ENCODE measurements around the gene MED9. TPM values are rescaled to one million over a fixed set of nuclear protein-coding genes. Genes with fewer than 3 reads are reported as not detected.
A peak's percentile ranks its signal among the peaks of the same experiment; 100 is the strongest.

MED9 gene
- total and polyA plus RNA-seq, 4 donors: 10.8 to 15.4 (median 13.3) TPM

DNA sequence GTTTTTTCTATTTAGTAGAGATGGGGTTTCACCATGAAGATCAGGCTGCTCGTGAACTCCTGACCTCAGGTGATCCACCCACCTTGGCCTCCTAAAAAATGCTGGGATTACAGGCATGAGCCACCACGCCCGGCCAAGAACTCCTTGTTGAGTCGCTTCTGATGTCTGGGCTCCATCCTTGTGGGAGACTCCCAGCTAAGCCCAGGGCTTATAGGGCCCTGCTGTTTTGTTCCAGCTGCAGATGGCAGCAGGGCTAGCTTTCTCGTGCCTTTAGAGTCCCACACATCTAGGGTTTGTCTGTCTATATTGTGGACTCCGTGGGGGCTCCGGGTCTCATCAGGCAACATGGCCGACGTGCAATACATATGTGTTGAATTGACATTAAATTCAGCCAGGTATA is 39.3 kb upstream of the MED9 start:
- no peak overlapping the region for H3K9ac ChIP-seq (ENCODE audit: insufficient read depth in 1 of 2, low read length in 2 of 2)
- no peak overlapping the region for H3K4me3 ChIP-seq
- DNase-seq (no peak), ATAC-seq (ENCODE audit: insufficient read depth, low FRiP score) (no peak)
- no peak overlapping the region for H3K27ac ChIP-seq (ENCODE audit: low read depth in 1 of 2, low read length in 1 of 2)
- no peaks in the 10 kb centered on the region for H3K36me3 ChIP-seq (ENCODE audit: control insufficient read depth in 4 of 4, insufficient read depth in 4 of 4, low read length in 4 of 4)
- H3K27me3 ChIP-seq (ENCODE audit: control insufficient read depth in 3 of 3, insufficient read depth in 3 of 3, low read length in 2 of 3): no peaks in the 10 kb centered on the region
- TF ChIP-seq, protein P1, sequence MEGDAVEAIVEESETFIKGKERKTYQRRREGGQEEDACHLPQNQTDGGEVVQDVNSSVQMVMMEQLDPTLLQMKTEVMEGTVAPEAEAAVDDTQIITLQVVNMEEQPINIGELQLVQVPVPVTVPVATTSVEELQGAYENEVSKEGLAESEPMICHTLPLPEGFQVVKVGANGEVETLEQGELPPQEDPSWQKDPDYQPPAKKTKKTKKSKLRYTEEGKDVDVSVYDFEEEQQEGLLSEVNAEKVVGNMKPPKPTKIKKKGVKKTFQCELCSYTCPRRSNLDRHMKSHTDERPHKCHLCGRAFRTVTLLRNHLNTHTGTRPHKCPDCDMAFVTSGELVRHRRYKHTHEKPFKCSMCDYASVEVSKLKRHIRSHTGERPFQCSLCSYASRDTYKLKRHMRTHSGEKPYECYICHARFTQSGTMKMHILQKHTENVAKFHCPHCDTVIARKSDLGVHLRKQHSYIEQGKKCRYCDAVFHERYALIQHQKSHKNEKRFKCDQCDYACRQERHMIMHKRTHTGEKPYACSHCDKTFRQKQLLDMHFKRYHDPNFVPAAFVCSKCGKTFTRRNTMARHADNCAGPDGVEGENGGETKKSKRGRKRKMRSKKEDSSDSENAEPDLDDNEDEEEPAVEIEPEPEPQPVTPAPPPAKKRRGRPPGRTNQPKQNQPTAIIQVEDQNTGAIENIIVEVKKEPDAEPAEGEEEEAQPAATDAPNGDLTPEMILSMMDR (IDR thresholded peaks at IDR 0.05; ENCODE audit: control extremely low read depth, extremely low read depth): no peak
- no peaks in the 10 kb centered on the region for H3K9me3 ChIP-seq (ENCODE audit: control insufficient read depth in 4 of 4, insufficient read depth in 3 of 4, low read length in 3 of 4)
- 94 to 98% methylated on average over 9 of the region's 9 CpGs for WGBS, 2 donors
- H3K4me1 ChIP-seq (ENCODE audit: control insufficient read depth in 5 of 5, insufficient read depth in 5 of 5, low read length in 5 of 5): peaks cover 0 to 1% (median 0%) of the 10 kb centered on the region in 5 donors

GRCh38 chr17:17437893-17438292 is 38.9 kb upstream of the MED9 start:
- 89 to 95% methylated on average over 3 of the region's 3 CpGs for WGBS, 2 donors

DNA sequence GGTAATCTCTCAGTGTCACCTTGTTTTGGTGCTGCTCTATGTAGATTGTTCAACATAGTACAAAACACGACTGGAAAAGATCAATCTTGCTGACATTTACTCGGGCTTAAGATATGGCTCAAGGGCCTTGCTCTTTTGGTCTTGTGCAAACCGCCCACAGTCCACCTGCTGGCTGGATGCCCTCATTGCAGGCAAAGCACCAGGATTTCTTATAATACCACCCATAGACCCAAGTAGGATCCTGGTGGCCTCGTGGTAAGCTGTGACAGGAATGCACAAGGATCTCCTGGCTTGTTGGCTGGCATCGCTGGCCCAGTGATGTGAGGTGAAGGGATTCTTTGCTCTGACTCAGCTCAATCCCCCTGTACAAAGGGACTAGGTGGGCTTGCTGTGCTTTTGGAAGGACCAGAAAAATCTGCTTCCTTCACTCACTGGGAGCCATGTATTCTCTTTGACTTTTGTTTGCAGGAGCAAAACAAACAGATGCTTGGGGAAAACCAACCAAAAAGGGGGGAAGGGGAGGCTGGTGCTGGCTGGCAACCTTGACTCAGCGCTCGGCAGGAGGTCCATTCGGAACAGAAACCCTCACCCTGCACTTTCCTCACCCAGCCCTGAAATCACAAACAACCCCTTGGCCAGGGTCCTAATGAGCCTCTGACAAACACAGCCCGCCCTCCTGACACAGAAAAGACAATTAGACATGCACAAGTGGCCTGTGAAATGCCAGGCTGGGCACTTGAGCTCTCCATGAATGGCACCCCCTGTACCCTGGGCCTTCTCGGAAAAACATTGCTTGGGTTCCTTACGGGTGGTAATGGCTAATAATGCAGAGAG is 36.6 kb upstream of the MED9 start:
- Histone ChIP-seq H3K27me3 (ENCODE audit: control insufficient read depth in 3 of 3, insufficient read depth in 3 of 3, low read length in 2 of 3) (no peaks in the 10 kb centered on the region), H3K4me3 (no peak overlapping the region), H3K4me1 (ENCODE audit: control insufficient read depth in 5 of 5, insufficient read depth in 5 of 5, low read length in 5 of 5) (no peaks in the 10 kb centered on the region), H3K27ac (ENCODE audit: low read depth in 1 of 2, low read length in 1 of 2) (peak overlapping the region in 1 of 2 donors; percentile 79), H3K9me3 (ENCODE audit: control insufficient read depth in 4 of 4, insufficient read depth in 3 of 4, low read length in 3 of 4) (no peaks in the 10 kb centered on the region), H3K9ac (ENCODE audit: insufficient read depth in 1 of 2, low read length in 2 of 2) (no peak overlapping the region), H3K36me3 (ENCODE audit: control insufficient read depth in 4 of 4, insufficient read depth in 4 of 4, low read length in 4 of 4) (no peaks in the 10 kb centered on the region)
- WGBS, 2 donors: 57 to 69% methylated on average over 11 of the region's 11 CpGs
- DNase-seq: peak; percentile 25 to 48 (median 44)
- TF ChIP-seq, protein P1 (IDR thresholded peaks at IDR 0.05; ENCODE audit: control extremely low read depth, extremely low read depth): peak; percentile 27
- ATAC-seq (ENCODE audit: insufficient read depth, low FRiP score): peak; percentile 68

More at GRCh38 chr17:17437893-17438292, 38.9 kb upstream of the MED9 start:
- DNase-seq: no peak
- H3K9me3 ChIP-seq (ENCODE audit: control insufficient read depth in 4 of 4, insufficient read depth in 3 of 4, low read length in 3 of 4): no peaks in the 10 kb centered on the region
- H3K36me3 ChIP-seq (ENCODE audit: control insufficient read depth in 4 of 4, insufficient read depth in 4 of 4, low read length in 4 of 4): no peaks in the 10 kb centered on the region
- H3K4me1 ChIP-seq (ENCODE audit: control insufficient read depth in 5 of 5, insufficient read depth in 5 of 5, low read length in 5 of 5): peaks cover 0 to 1% (median 0%) of the 10 kb centered on the region in 5 donors
- H3K27me3 ChIP-seq (ENCODE audit: control insufficient read depth in 3 of 3, insufficient read depth in 3 of 3, low read length in 2 of 3): no peaks in the 10 kb centered on the region
- no peak for ATAC-seq (ENCODE audit: insufficient read depth, low FRiP score)
- H3K4me3 ChIP-seq: no peak overlapping the region
- TF ChIP-seq, protein P1 (IDR thresholded peaks at IDR 0.05; ENCODE audit: control extremely low read depth, extremely low read depth): no peak
- no peak overlapping the region for H3K27ac ChIP-seq (ENCODE audit: low read depth in 1 of 2, low read length in 1 of 2)
- H3K9ac ChIP-seq (ENCODE audit: insufficient read depth in 1 of 2, low read length in 2 of 2): no peak overlapping the region
